GM21447 (cell line): ENCODE data around the gene PACRG.

Source experiments
- ATAC-seq: cut with Tn5 transposase; IDR thresholded peaks from one replicate; pipeline ENCODE4 v1.9.1; 2021; ENCODE audit not compliant: unreplicated experiment

PACRG gene

DNA sequence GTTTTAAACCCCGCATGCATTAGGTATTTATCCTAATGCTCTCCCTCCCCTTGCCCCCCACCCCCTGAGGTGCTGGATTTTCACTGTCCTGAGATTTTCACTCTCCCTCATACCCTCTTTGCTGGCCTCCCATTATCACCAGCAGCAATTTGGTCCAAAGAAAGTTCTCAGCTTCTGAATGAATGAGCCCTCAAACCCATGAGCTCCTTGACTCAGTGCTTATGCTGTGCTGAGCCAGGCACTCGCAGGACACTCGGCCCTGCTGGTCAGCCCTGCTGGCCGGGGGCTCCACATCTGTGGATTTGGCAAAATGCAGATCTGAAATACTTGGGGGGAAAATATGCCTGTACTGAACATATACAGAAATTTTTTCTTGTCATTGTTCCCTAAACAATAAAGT lies 533.6 kb downstream of the PACRG start:
- no peak for ATAC-seq

DNA sequence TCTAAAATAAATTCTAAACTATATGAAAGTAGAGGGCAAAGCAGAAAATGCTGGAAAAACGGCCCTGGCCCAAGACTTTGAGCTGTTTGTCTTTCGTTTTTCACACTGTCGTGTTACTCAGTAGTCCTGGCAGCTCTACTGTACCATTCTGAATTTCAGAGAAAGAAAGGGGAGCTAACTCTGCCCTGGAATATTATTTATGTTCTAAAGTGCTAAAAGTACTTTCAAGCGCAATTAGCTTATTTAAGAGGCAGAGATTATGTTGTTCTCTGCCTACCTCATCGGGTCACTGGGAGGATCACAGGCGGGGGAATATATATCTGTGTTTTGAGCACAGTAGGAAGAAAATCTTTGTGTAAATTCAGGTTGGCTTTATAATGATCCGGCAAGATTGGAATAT lies 534.3 kb downstream of the PACRG start:
- ATAC-seq = no peak

DNA sequence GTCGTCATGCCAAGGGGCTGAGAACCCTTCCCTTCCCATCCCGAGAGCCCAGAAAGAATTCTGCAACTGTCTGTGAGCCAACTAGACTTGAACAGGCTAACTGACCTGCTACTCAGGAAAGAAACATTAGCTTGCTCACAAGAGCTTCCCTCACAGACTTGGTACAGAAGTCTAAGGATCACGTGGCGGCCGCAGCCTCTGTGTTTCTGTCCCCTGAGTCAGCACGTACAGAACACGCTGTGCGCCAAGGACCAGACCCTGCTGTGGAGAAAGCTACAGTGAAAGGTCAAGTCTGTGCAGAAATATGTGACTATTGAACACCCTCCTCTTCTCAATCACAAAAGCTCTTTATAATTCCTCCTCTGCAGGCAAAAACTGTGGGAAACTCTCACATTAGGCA lies 535.4 kb downstream of the PACRG start:
- ATAC-seq = no peak

DNA sequence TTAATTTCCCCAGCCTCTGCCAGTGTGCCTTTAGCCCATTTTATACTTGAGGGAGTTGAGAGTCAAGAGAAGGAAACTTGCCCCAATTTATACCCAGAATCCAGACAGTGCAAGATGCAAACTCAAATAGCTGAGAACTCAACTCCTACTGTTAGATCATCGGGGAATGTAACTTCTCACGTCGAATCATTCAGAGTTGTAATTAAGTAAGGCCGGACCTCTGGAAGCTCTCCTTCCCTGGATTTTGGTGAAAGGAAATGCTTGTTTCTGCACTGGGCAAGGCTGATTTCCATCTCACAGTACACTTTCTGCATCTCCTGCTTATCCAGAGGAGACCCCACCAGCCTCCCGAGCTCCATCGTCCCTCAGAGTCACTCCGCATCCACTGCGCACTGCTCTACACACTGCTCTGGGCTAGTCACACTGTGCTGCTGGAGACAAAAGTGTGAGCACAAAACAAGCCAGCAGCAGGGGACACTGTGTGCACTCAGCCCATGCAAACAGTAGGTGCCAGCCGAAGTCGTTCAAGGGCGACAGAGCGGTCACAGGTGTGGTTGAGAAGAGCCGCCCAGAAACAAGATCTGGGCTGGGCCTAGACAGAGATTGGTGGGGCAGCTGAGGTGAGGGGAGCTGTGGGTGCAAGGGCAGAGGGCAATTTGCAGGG lies 536.4 kb downstream of the PACRG start:
- no peak for ATAC-seq

DNA sequence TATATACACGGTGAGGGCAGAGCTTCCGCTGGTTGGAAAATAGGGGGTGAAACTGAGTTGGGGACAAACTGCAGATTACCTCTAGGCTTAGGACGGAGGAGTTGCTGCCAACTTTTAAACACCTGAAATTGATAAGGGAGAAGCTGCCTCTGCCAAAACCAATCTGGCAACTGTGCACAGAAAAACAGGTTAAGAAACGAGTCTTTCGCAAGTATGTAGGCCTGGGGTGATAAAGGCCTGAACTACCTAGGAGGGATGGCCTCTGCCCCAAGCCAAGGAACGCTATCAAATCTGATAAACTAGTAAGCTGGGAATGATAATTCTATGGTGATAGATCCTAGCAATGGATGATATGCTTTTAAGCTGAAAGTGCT lies 536.9 kb downstream of the PACRG start:
- no peak for ATAC-seq

DNA sequence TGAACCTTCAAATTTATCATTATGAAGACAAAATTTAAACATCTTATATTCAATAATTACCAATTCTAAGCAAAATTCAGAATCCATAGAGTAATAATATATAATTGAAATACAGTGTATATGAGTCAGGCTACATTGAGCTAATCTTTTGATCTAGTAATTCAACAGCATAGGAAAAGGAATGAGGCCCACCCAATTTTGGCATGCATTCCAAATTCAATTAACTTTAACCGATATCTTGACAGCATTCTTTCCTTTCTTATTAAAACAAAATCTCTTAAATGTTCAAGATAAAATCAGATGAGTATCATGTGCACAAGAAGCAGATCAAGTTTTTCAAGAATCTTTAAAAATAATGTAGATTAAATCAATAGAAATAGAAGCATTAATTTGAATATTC lies 553.9 kb downstream of the PACRG start:
- ATAC-seq = no peak

DNA sequence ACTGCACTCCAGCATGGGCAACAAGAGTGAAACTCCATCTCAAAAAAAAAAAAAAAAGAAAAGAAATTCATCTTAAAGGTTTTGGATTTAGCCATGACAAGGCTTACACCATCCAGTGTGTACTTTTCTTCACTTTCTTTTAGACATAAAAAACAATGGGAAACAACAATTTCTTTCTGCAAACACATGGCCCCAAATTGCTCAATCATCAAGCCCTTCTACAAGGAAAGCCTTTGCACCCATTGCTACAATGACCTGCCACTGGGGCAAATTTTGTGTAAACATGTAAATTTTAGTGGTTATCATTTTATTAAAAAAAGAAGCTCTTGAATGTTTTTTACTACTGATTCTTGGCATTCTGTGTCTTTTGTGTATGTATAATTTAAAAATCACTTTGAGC lies 554.9 kb downstream of the PACRG start:
- ATAC-seq = no peak

DNA sequence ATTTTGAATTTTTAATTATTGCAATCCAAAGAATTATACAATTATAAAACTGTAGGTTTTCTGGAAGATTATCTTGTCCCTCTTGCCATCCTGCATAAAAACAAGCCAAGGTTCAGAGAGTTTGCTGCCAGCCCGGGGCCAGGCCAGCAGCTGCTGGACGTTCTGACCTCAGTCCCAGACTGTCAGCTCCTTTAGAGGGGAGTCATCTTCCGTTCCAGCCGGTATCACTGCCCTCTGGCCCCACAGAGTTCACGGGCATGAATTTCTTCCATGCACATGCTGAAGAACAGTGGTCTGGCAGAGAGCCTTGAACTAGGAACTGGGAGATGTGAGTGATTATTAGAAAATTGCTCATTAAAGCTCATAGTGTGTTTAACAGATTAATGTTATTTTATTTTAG lies 556.4 kb downstream of the PACRG start:
- no peak for ATAC-seq

DNA sequence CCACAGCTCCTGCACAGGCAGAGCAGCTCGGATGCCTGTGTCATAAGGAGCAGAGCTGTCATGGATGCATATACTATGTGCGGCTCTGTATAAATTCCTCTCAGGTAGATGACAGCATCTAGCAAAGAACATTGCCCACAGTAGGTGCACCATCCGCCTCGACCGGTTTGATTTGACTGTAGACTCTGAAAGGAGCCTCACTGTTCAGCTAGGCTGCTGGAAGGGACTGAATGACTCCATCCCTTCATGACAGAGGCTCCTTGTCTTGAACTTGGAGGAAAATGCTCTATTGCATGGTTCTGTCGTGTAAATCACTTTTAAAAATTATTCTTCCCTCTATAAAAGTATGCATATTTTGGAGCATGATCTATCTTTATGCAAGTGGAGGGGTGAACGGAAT lies 557.9 kb downstream of the PACRG start:
- no peak for ATAC-seq

DNA sequence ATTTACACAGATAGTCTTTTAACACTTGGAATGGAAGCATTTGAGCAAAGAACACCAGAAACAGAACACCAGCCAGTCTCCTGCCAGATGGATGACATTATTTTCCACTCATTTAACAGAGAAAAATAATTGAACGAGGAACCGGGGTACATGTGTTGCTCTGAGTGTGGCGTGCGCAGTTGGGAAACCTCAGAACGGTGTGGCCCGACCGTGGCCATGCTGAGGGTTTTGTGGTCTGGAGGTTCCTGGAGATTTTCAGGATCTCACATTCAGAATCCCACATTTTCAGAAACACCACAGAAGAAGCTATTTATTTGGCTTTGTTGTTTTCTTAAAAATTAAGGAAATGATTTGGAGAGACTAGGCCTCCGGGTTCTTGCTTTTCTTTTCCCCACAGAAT lies 559.9 kb downstream of the PACRG start:
- ATAC-seq = no peak

DNA sequence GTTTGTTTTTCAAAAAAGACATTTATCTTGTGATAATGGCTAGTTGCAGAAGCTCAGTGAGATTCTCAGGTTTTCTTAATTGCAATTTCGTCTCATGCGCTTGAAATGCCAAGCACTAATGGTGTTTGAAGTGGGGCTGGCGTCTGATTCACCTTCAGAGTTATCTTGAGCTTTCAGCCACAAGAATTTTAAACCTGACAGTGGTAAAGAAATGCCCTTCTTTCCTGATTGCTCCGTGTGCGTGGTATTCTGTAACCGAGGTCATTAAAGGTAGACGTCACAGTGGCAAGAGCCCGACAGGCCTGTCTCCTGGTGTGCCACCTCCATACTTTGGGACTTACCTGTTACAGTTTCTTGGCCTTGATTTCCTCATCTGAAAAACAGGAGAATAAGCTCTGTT lies 560.3 kb downstream of the PACRG start:
- ATAC-seq = no peak

DNA sequence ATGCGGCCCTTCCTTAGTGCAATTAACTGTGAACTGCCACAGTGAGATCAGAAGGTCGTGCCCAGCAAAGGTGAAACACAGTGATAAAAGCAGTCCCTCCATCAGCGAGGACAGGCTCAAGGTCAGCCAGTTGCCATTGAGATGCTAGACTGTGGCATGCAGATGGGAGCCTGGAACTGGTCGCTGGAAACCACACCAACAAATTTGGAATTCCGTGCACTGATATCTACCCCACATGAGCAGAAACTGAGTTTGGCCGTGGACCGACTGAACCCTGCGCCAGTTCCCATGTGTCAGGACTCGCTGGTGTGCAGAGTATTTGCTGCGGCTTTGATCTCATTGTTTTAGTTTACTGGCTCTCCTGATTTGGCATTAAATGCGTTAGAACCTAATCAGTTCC lies 561.1 kb downstream of the PACRG start:
- no peak for ATAC-seq

DNA sequence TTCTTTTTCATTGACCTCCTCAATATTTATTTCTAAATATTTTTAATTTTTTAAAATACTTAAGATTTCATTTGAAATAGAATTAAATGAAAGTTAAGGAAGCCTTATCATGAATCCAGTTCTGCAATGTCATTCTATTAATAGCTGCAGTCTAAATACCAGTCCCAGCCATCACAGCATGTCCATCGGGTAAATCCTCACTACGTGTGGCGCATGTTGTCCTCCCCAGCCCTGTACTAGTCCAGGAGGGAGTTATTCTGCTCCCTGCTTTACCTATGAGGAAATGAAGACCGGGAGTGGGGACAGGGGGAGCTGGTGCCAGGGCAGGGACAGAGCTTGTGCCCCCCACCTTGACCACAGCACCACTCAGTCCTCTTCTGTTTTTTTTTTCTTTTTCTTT lies 561.7 kb downstream of the PACRG start:
- no peak for ATAC-seq

DNA sequence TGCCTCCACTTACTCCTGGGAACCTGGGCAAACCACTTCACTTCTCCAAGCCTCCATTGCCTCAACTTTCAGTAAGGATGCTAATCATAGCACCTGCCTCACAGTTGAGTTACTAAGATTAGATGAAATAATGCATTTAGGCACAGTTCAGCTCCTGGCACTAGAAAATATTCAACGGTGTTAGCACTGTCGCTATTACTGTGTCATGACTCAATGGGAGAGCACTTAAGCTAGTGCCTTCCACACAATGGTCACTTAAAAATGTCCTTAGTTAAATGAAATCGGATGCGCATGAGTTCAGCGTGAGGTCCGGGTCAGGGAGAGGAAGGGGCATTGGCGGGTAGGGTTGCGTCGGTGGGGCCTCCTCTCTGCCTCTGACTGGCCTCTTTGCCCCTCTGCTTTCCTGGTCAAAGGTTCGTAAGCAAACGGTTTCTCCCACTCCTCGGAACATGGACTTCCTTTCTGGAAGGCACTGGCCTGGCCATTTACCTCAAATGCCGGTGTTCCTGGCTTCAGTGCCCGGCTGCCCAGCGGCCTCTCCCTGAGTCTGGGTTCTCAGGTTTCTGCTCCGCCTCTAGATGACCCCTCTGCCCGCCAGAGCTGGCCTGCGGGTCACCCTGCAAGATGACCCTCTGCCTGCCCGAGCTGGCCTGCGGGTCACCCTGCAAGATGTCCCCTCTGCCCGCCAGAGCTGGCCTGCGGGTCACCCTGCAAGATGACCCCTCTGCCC lies 562.9 kb downstream of the PACRG start:
- no peak for ATAC-seq

DNA sequence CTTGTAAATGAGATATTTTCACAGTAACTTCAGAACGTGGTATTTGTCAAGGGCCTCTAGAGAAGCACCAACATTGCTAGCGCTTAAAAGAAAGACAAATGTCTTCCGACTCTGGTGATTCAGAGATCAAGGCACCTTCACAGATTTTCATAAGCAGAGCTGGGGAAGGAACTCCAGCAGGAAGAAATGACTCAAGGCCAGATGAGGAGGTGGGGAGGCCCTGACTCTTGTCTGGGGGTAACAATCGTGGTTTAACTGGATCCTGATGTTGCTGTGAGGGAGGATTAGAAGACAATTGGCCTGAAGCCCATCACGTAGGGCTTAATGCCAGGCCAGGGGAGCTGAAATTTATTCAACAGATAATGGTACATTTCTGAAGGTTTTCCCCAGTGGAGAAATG lies 563.8 kb downstream of the PACRG start:
- ATAC-seq = no peak

DNA sequence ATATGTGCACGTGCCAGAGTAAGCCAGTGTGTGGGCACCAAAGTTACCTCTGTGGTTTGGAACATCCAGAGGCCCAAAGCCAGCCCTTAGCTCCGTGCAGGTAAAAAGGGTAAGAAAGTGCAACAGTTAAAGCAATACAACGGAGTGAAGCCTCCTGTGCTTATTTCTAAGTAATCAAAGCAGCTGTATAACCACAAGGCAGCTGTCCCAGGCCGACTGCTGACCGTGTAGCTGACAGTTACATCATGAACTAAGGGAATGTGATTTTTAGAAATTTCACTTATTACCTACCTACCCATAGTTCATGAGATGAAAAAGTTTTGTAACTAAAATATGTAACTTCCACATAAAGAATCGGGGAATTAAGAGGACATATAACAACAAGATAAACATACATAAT lies 565.5 kb downstream of the PACRG start:
- no peak for ATAC-seq

DNA sequence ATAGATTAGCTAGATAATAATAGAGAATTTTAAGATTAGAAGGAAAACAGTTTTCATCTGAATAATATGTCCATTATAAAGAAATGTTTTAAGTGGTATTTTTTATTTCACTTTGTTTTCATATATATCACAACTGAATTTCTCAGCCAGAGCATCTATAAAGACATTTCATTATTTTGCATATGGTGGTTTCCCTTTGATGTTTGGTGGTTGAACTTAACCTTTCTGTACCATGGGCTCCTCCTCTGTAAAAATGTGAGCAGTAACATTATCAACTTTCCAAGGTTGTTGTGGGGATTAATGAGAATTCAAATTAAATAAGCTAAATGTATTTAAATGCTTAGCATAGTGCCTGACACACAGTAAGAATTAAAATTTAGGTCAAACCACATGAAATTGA lies 567.0 kb downstream of the PACRG start:
- no peak for ATAC-seq

DNA sequence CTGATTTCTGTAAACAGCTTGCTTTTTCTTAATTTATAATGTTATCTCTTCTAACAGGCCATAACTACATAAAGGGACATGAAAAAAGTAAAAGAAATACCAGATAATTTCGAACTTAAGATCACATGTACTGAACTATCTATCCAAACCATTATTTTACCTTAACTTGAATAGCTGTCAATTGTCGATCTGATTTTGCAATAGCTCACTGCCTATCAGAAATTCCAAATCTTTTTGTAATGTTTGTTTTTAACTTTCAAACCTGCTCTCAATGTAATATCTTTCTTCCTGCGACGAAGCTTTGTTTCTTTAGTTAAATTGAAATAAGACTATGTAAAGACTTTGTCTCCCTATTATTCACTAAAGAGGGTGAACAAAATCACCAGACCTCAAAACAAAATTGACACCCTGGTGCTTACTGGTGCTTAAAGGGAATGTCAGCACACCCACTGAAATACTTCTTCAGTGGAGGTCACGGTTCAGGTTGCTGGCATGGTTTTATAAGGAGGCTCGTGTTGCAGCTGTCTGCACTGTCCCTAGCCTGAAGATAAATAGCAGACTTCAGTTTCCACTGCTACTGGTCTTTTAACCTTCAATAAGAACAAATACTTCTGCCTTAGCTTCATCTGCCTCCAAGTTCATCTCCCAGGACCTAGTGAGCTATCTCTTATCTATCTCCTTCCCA lies 569.2 kb downstream of the PACRG start:
- no peak for ATAC-seq

DNA sequence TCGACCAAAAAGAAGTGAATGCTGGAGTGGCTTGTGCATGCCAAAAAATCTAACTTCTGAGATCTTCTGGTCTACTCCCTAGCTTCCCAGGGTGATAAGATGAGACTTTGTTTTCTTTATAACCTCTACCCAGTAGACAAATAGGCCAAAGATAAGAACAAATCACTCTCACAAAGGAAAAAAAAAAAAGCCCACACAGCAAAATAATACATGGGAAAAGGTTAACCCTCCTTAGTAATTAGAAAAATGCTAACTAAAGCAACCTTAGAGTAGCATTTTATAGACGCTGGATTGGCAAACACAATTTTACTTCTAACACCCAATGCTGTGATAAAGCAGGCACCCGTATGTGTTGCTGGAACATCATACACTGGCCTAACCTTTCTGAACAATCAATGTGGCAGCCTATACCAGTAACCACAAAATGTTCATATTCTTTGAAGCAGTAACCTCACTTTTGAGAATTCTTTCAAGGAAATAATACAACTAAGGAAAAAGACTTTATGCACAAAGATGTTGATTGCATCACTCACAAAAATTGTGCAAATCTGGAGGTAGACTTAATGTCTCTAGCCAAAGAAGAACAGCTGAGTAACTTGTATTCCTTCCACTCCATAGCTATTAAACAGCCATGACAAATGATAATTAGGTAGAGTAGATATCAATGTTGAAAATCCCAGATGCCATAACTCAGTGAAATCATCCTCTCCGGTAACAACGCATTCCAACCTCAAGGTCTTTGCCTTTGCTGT lies 570.5 kb downstream of the PACRG start:
- ATAC-seq = no peak

DNA sequence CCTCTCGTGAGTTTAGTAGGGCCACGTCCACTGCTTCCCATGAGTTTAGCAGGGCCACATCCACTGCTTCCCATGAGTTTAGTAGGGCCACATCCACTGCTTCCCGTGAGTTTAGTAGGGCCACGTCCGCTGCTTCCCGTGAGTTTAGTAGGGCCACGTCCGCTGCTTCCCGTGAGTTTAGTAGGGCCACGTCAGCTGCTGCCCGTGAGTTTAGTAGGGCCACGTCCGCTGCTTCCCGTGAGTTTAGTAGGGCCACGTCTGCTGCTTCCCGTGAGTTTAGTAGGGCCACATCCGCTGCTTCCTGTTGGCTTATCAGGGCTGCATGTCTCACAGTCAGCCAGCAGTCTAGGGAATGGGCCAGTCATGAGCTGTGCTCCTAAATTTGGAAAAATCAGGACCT lies 573.1 kb downstream of the PACRG start:
- ATAC-seq = no peak

DNA sequence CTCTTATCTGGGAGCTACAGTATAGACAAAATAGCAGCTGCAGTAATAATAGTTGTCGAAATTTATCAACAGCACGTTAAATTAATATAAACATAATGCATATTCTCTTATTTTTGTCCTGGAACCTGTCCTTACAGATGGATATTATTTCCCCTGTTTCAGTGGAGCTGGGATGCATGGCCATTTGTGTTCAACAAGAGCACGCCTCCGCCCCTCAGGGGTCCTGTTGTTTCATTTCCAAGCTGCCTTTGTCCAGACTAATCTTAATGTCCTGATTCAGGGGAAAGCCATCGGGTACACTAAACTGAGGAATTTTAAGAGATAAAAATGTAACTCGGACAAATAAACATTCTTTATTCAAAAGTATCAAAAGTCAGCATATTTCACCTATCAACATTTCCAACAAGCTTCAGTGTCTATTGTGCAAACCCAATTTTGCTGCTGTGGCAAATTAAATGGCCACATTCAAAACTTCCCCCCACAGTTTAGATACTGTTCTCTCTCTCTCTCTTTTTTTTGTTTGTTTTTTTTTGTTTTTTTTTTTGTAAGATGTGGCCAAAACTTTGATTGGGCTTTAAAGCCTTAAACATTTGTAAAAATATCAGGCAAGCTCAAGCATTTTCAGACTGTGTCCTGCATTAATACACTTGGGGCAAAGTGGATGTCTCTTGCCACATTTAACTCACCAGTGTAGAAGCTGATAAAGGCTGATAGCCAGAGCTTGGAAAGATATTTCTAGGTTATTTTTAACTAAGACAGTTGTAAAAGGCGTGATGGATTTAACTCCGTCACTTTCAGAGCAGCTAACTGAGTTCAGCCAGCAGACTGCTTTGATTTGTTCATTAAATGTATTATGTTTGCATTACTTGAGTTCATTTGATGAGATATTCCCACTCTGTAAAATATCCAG lies 574.2 kb downstream of the PACRG start:
- no peak for ATAC-seq
